ENCODE data around the gene HCRTR1. TPM values are rescaled to one million over a fixed set of nuclear protein-coding genes. Genes with fewer than 3 reads are reported as not detected.

Gene HCRTR1
- total RNA-seq: 0.22 TPM in 2 replicates
- not detected for total RNA-seq (2013)
- not detected in 2 replicates for polyA plus RNA-seq
- polyA minus RNA-seq: not detected in 2 replicates

DNA sequence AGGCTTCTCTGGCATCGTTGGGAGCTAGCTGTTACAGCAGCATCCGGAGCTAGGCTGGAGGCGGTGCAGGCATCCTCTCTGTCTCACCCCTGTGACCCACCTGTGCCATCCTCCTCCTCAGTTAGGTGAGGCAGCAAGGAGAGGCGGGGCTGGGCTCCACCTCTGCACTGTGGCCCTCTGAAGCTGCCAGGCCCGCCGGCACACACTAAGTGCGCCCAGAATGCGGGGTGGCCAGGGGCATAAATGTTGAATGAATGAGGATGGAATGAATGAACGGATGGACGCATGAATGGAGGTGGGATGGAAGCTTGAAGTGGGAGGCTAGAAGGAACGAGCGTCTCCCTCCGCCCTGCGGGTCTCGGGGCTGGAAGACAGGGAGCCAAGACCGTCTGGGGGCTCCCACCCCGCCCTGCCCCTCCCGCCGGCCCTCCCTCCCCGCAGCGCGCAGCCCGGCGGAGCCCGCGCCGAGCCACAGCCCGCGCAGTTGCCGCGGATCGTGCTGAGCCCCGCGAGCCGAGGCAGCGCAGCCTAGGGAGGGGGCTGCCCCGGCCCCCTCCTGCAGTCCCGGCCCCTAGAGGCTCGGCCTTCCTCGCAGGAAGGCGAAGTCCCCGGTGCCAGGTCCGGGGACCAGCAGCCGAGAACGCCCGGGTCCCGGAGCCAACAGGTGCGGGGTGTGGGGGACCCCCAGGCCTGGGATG lies at the start of gene HCRTR1:
Gene HCRTR1, plus strand, starts transcription at position 472 of the 698 bp plus-strand sequence. CDS start 1,504 bp downstream, outside the sequence.
- H3K27me3 ChIP-seq (replicated peaks in 1 of 4; ENCODE audit: control extremely low read depth in 1 of 4, control insufficient read depth in 3 of 4, insufficient read depth in 4 of 4, low read length in 3 of 4): peaks cover 0 to 33% (median 12%) of the 10 kb centered on the region in 4 experiments
- H3K79me2 ChIP-seq (ENCODE audit: control insufficient read depth, insufficient read depth, low read length): no peaks in the 10 kb centered on the region
- ChIA-PET CTCF (interaction anchor here (0.6 to 3.8 kb wide), 13 partner anchors 9 to 458 kb away, joined by 3 to 33 read pairs (median 4); no protein-coding TSS in a partner anchor), POLR2A (no interaction called here)
- Mint-ChIP-seq H3K4me1 (peaks cover 22% of the 10 kb centered on the region), H3K4me3 (peak within 1 kb of the TSS; percentile 86), H3K27me3 (peaks cover 35% of the 10 kb centered on the region), H3K27ac (no peak within 1 kb of the TSS), H3K9me3 (ENCODE audit: insufficient read depth) (no peaks in the 10 kb centered on the region)
- ATAC-seq (ENCODE audit: low read depth) (no peak), DNase-seq (peak; percentile 18)
- peak within 1 kb of the TSS; percentile 54 for H3K9ac ChIP-seq (ENCODE audit: low read length)
- peaks cover 0 to 5% (median 0%) of the 10 kb centered on the region in 3 donors for H3K9me3 ChIP-seq (ENCODE audit: control extremely low read depth in 1 of 3, control insufficient read depth in 2 of 3, insufficient read depth in 1 of 3, low read length in 2 of 3)
- H4K20me1 ChIP-seq (ENCODE audit: control insufficient read depth, insufficient read depth, low read length, poor library complexity, severe bottlenecking): no peaks in the 10 kb centered on the region
- no peaks in the 10 kb centered on the region for H3K36me3 ChIP-seq (replicated peaks in 1 of 2; ENCODE audit: control extremely low read depth in 1 of 2, control insufficient read depth in 1 of 2, extremely low read depth in 1 of 2, insufficient read depth in 2 of 2, low read length in 1 of 2)
- H2AFZ ChIP-seq (ENCODE audit: insufficient read depth, low read depth, low read length, poor library complexity, severe bottlenecking): peak within 1 kb of the TSS; percentile 32
- no peak within 1 kb of the TSS for H3K27ac ChIP-seq (ENCODE audit: low read length in 2 of 2)
- H3K4me1 ChIP-seq (ENCODE audit: control insufficient read depth in 2 of 2, insufficient read depth in 2 of 2, low read length in 2 of 2): peaks cover 13 to 19% of the 10 kb centered on the region in 2 donors
- peak within 1 kb of the TSS; percentile 85 for H3K4me2 ChIP-seq (replicated peaks; ENCODE audit: low read depth, low read length, poor library complexity, severe bottlenecking)
- H3K4me3 ChIP-seq (ENCODE audit: control extremely low read depth in 1 of 5, extremely low read depth in 1 of 5, insufficient read depth in 1 of 5, low read depth in 2 of 5, low read length in 4 of 5): peak within 1 kb of the TSS in 4 of 5 experiments; percentile 38 to 55 (median 44)
- WGBS (ENCODE audit: insufficient coverage): 10% methylated on average over 41 of the region's 48 CpGs
- intact Hi-C loops (cut with micrococcal nuclease): no loop called here
- TF ChIP-seq EZH2 (IDR thresholded peaks at IDR 0.05; ENCODE audit: borderline replicate concordance, insufficient read depth, low read depth, low read length, poor library complexity, severe bottlenecking): no peak
- TF ChIP-seq, protein P1, sequence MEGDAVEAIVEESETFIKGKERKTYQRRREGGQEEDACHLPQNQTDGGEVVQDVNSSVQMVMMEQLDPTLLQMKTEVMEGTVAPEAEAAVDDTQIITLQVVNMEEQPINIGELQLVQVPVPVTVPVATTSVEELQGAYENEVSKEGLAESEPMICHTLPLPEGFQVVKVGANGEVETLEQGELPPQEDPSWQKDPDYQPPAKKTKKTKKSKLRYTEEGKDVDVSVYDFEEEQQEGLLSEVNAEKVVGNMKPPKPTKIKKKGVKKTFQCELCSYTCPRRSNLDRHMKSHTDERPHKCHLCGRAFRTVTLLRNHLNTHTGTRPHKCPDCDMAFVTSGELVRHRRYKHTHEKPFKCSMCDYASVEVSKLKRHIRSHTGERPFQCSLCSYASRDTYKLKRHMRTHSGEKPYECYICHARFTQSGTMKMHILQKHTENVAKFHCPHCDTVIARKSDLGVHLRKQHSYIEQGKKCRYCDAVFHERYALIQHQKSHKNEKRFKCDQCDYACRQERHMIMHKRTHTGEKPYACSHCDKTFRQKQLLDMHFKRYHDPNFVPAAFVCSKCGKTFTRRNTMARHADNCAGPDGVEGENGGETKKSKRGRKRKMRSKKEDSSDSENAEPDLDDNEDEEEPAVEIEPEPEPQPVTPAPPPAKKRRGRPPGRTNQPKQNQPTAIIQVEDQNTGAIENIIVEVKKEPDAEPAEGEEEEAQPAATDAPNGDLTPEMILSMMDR (IDR thresholded peaks at IDR 0.05): no peak

DNA sequence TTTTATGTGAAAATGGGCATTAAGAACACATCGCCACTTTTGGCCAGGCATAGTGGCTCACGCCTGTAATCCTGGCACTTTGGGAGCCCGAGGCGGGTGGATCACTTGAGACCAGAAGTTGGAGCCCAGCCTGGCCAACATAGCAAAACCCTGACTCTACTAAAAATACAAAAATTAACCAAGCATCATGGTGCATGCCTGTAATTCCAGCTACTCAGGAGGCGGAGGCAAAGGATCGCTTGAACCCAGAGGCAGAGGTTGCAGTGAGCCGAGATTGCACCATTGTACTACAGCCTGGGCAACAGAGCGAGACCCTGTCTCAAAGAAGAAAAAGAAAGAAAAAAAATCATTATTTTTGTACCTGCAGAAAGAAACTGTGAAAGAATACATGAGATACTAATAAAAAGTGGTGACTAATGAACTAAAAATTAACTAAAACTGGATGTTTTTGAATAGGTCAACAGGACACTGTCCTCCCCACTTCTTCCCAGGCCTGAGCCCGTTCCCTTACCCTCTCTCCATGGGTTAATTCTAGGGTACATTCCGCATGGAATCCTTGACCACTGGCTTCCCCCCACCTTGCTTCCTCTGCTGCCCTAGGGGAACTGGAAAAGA lies 49.4 kb upstream of the HCRTR1 start:
- ATAC-seq (ENCODE audit: low read depth): no peak
- Histone ChIP-seq H3K27me3 (replicated peaks in 1 of 4; ENCODE audit: control extremely low read depth in 1 of 4, control insufficient read depth in 3 of 4, insufficient read depth in 4 of 4, low read length in 3 of 4) (no peaks in the 10 kb centered on the region), H3K4me3 (ENCODE audit: control extremely low read depth in 1 of 5, extremely low read depth in 1 of 5, insufficient read depth in 1 of 5, low read depth in 2 of 5, low read length in 4 of 5) (no peak overlapping the region), H3K36me3 (replicated peaks in 1 of 2; ENCODE audit: control extremely low read depth in 1 of 2, control insufficient read depth in 1 of 2, extremely low read depth in 1 of 2, insufficient read depth in 2 of 2, low read length in 1 of 2) (no peaks in the 10 kb centered on the region), H3K9ac (ENCODE audit: low read length) (no peak overlapping the region), H4K20me1 (ENCODE audit: control insufficient read depth, insufficient read depth, low read length, poor library complexity, severe bottlenecking) (no peaks in the 10 kb centered on the region), H3K79me2 (ENCODE audit: control insufficient read depth, insufficient read depth, low read length) (no peaks in the 10 kb centered on the region), H3K27ac (ENCODE audit: low read length in 2 of 2) (no peak overlapping the region), H2AFZ (ENCODE audit: insufficient read depth, low read depth, low read length, poor library complexity, severe bottlenecking) (no peak overlapping the region), H3K4me1 (ENCODE audit: control insufficient read depth in 2 of 2, insufficient read depth in 2 of 2, low read length in 2 of 2) (peaks cover 0 to 8% of the 10 kb centered on the region in 2 donors), H3K4me2 (replicated peaks; ENCODE audit: low read depth, low read length, poor library complexity, severe bottlenecking) (no peak overlapping the region), H3K9me3 (ENCODE audit: control extremely low read depth in 1 of 3, control insufficient read depth in 2 of 3, insufficient read depth in 1 of 3, low read length in 2 of 3) (no peaks in the 10 kb centered on the region)
- ChIA-PET POLR2A (no interaction called here), CTCF (interaction anchor here (4.2 kb wide), 1 partner anchor 19 kb away, joined by 18 read pairs; no protein-coding TSS in a partner anchor)
- H3K4me1 Mint-ChIP-seq: peaks cover 2% of the 10 kb centered on the region
- WGBS (ENCODE audit: insufficient coverage): 88% methylated on average over 6 of the region's 10 CpGs
- no peak overlapping the region for H3K27ac Mint-ChIP-seq
- no peaks in the 10 kb centered on the region for H3K9me3 Mint-ChIP-seq (ENCODE audit: insufficient read depth)
- DNase-seq: no peak
- TF ChIP-seq EZH2 (IDR thresholded peaks at IDR 0.05; ENCODE audit: borderline replicate concordance, insufficient read depth, low read depth, low read length, poor library complexity, severe bottlenecking): no peak
- TF ChIP-seq, protein P1 (IDR thresholded peaks at IDR 0.05): no peak
- no peak overlapping the region for H3K4me3 Mint-ChIP-seq
- intact Hi-C loops (cut with micrococcal nuclease): no loop called here
- peaks cover 21% of the 10 kb centered on the region for H3K27me3 Mint-ChIP-seq

All from B cell (primary cell).